Caki2 (cell line): ENCODE measurements around the gene EEF1AKMT2. TPM values are rescaled to one million over a fixed set of nuclear protein-coding genes. Genes with fewer than 3 reads are reported as not detected.

Experiments used
- DNase-seq: peaks from one replicate; pipeline ENCODE4 v3.0.0-alpha.2; 2015; ENCODE audit warnings: low read depth
- in situ Hi-C: cut with HindIII; loops from 2 replicates; pipeline ENCODE4 v1.10.0; 2016; ENCODE audit warnings: low sequenced_read_pairs, low pct_unique_long_range_greater_than_20kb, mixed read lengths
- total RNA-seq: library from RNA; depleted of rRNA; stranded (reverse); fragments of >200 nt; shearing (Covaris generic); gene quantifications from 2 replicates; pipeline ENCODE4 v1.2.3, GENCODE V29; 2014; ENCODE audit warnings: low replicate concordance

Gene EEF1AKMT2
- total RNA-seq, 1 experiment from 2014 or later, result 44.7 TPM

- peak; percentile 67 for DNase-seq
- in situ Hi-C loops, result no loop called here
Measured at GRCh38 chr10:124741281-124741921, 50.3 kb downstream of the EEF1AKMT2 start.

- in situ Hi-C loops, result no loop called here
- no peak for DNase-seq
Measured at GRCh38 chr10:124740369-124741280, 51.1 kb downstream of the EEF1AKMT2 start.

GRCh38 chr10:124739986-124740368, 51.7 kb downstream of the EEF1AKMT2 start:
- in situ Hi-C loops, result no loop called here
- no peak for DNase-seq

- DNase-seq, result no peak
- in situ Hi-C loops, result no loop called here
Measured at GRCh38 chr10:124739119-124739921, 52.4 kb downstream of the EEF1AKMT2 start.

- DNase-seq, result no peak
- in situ Hi-C loops, result no loop called here
Measured at GRCh38 chr10:124738441-124738840, 53.2 kb downstream of the EEF1AKMT2 start.

GRCh38 chr10:124737708-124738107, 54.0 kb downstream of the EEF1AKMT2 start:
- DNase-seq, result no peak
- in situ Hi-C loops, result no loop called here

GRCh38 chr10:124737221-124737620, 54.5 kb downstream of the EEF1AKMT2 start:
- in situ Hi-C loops, result no loop called here
- no peak for DNase-seq

- in situ Hi-C loops, result no loop called here
- peak; percentile 85 for DNase-seq
Measured at GRCh38 chr10:124736491-124737136, 55.1 kb downstream of the EEF1AKMT2 start.

- in situ Hi-C loops, result no loop called here
- no peak for DNase-seq
Measured at GRCh38 chr10:124735491-124736286, 56.0 kb downstream of the EEF1AKMT2 start.

- in situ Hi-C loops, result no loop called here
Measured at GRCh38 chr10:124734311-124735166, 57.1 kb downstream of the EEF1AKMT2 start.

GRCh38 chr10:124733571-124734245, 58.0 kb downstream of the EEF1AKMT2 start:
- in situ Hi-C loops, result no loop called here

More at GRCh38 chr10:124734311-124735166, 57.1 kb downstream of the EEF1AKMT2 start:
- DNase-seq, result no peak

GRCh38 chr10:124732931-124733570, 58.6 kb downstream of the EEF1AKMT2 start:
- in situ Hi-C loops, result no loop called here

More at GRCh38 chr10:124733571-124734245, 58.0 kb downstream of the EEF1AKMT2 start:
- DNase-seq, result no peak

GRCh38 chr10:124731551-124731950, 60.1 kb downstream of the EEF1AKMT2 start:
- in situ Hi-C loops, result no loop called here
- DNase-seq, result no peak

More at GRCh38 chr10:124732931-124733570, 58.6 kb downstream of the EEF1AKMT2 start:
- no peak for DNase-seq

GRCh38 chr10:124730790-124731189, 60.9 kb downstream of the EEF1AKMT2 start:
- no peak for DNase-seq
- in situ Hi-C loops, result no loop called here

GRCh38 chr10:124728830-124729661, 62.6 kb downstream of the EEF1AKMT2 start:
- no peak for DNase-seq
- in situ Hi-C loops, result no loop called here
